IPS-20b (cell line): ENCODE results near the gene YJU2.
"Not testable (repeated sequence)": the region's sequence is repeated elsewhere in the genome, so short reads cannot be mapped to it uniquely, and the experiment has no call there.

Experiments used
- H3K27ac ChIP-seq: one replicate; pipeline ENCODE4 v1.5.1; 2013; ENCODE audit warnings: low read length
- H3K27me3 ChIP-seq: 2 replicates; pipeline ENCODE4 v1.6.1; 2013; ENCODE audit warnings: mild to moderate bottlenecking, low read length, inconsistent platforms; ENCODE audit not compliant: insufficient read depth
- H3K36me3 ChIP-seq: 2 replicates; pipeline ENCODE4 v1.6.1; 2013; ENCODE audit warnings: low read depth, mild to moderate bottlenecking, inconsistent platforms, low read length, moderate library complexity; ENCODE audit not compliant: insufficient read depth
- H3K4me1 ChIP-seq: 2 replicates; pipeline ENCODE4 v1.6.1; 2013; ENCODE audit warnings: mild to moderate bottlenecking, control low read depth, inconsistent platforms, low read length, moderate library complexity; ENCODE audit not compliant: insufficient read depth
- H3K4me3 ChIP-seq: 2 replicates; pipeline ENCODE4 v1.5.1; 2013; ENCODE audit warnings: mild to moderate bottlenecking, low read length, inconsistent platforms
- H3K9ac ChIP-seq: 2 replicates; pipeline ENCODE4 v1.6.1; 2013; ENCODE audit warnings: low read depth, mild to moderate bottlenecking, inconsistent platforms, low read length, moderate library complexity
- H3K9me3 ChIP-seq: 2 replicates; pipeline ENCODE4 v1.6.1; 2013; ENCODE audit warnings: mild to moderate bottlenecking, low read depth, low read length, inconsistent platforms; ENCODE audit not compliant: insufficient read depth

Gene YJU2

DNA sequence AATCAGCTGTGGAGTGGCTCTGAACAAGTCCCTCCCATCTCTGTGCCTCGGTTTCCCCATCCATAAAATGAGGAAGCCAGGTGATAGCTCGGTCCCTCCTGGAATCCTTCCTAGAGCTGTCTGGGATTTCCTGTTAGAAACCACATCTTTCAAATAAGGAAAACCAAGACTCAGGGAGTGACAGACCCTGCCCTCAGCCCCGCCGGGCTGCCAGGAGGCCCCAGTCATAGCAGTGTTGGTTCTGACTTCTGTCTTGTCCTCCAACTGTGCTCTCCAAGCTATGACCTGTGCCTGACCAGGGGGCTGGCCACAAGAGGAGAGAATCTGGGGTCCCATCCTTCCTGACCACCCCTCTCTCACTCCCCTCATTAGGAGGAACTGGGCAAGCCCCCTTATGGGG is 31.1 kb downstream of the YJU2 start:
- Histone ChIP-seq H3K27ac (no peak overlapping the region), H3K36me3 (no peaks in the 10 kb centered on the region), H3K4me3 (no peak overlapping the region), H3K9ac (no peak overlapping the region), H3K9me3 (no peaks in the 10 kb centered on the region), H3K27me3 (peaks cover 49% of the 10 kb centered on the region), H3K4me1 (no peaks in the 10 kb centered on the region)

DNA sequence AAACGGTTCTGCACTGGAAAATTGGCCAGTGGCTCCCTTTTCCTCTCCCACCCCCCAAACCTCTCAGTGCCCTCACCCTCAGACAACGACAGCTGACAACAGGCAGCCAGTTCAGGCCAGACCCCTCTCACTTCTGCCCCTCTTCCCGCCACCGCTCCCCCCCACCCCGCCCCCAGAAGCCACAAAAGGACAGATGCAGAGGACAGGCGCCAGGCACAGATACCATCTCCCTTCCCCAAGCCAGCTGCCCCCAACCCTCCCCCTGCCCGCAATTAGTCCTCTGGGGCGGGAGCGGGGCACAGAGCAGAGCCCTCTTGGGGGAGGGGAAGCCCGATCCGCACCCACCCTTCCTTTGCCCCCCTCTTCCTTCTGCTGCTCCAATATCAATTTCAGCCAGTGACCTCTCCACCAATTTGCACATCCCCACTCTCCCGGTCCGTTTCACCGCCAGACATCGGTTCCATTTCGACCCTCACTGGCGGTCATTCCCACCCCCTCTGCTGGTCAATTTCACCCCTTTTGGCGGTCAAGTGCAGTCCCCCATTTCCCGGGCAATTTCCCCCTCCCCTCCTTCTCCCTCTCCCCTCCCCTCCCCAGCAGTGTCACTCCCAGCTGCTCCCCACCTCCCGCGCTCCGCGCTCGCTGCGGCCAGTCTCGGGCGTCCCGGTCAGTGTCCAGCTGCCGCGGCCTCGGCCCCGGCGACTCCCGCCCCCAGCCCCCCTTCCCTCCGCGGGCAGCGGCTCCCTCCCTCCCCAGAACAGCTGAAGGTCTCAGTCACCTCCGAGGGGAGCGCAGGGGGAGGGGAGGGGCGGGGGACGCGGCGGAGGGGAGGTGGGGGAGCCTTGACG is 31.8 kb downstream of the YJU2 start, which contains the start of gene SHD:
Gene SHD (plus strand): TSS at position 848 of the 848 bp plus-strand sequence. CDS start 798 bp downstream, outside the sequence.
- Histone ChIP-seq H3K9ac (no peak within 1 kb of the TSS; the same call in 1 of the 2 replicates), H3K4me1 (no peaks in the 10 kb centered on the region), H3K9me3 (no peaks in the 10 kb centered on the region), H3K27ac (no peak within 1 kb of the TSS), H3K36me3 (no peaks in the 10 kb centered on the region), H3K27me3 (peaks cover 51% of the 10 kb centered on the region), H3K4me3 (peak within 1 kb of the TSS; percentile 70)

DNA sequence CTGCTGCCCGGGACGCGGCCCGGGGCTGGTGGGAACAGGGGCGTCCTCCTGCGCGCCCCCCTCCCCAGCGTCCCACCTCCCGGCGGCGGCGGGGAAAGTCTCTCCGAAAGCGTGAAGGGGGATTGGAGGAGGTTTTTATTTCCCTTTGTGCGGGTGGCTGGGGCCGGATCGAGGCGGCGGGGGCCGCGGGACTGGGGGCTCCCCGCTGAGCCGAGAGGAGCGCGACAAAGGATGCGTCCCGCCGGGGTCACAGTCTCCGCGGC is 32.3 kb downstream of the YJU2 start:
- Histone ChIP-seq H3K27me3 (peaks cover 51% of the 10 kb centered on the region), H3K36me3 (no peaks in the 10 kb centered on the region), H3K27ac (no peak overlapping the region), H3K9ac (no peak overlapping the region), H3K4me1 (no peaks in the 10 kb centered on the region), H3K9me3 (no peaks in the 10 kb centered on the region), H3K4me3 (peak overlapping the region; percentile 70; the same call in 1 of the 2 replicates)

DNA sequence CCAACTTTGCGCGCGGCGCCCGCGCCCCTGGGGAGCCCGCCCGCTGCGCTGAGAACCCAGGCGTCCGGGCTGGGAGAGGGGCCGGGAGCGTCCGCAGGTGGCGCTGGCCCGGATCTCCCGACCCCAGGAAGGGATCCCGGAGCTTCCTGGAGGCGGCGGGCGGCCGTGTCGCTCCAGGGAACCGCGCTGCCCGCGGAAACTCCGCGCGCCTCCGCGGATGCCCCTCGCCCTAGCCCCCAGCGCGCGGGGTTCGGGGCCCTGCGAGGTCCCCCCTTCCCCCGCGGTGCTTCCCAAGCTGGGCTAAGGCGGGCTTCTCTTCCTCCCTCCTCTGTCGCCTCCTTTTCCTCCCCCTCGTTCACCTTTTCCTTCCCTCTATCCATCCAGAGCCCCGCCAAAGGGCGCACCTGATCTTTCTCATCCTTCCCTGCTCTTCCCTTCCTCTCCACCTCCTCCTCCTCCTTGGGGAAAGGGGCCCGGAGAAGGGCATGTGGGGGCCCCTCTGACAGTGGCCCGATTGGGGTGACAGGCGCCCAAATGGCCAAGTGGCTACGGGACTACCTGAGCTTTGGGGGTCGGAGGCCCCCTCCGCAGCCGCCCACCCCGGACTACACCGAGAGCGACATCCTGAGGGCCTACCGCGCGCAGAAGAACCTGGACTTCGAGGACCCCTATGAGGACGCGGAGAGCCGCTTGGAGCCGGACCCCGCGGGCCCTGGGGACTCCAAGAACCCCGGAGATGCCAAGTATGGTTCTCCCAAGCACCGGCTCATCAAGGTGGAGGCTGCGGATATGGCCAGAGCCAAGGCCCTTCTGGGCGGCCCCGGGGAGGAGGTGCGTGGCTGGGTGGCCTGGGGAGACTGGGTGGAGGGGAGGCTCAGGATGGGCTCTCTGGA is 32.9 kb downstream of the YJU2 start:
- Histone ChIP-seq H3K9ac (no peak overlapping the region; the same call in 1 of the 2 replicates), H3K36me3 (no peaks in the 10 kb centered on the region), H3K27me3 (peaks cover 52% of the 10 kb centered on the region), H3K9me3 (no peaks in the 10 kb centered on the region), H3K4me3 (peak overlapping the region; percentile 70), H3K27ac (no peak overlapping the region), H3K4me1 (no peaks in the 10 kb centered on the region)

DNA sequence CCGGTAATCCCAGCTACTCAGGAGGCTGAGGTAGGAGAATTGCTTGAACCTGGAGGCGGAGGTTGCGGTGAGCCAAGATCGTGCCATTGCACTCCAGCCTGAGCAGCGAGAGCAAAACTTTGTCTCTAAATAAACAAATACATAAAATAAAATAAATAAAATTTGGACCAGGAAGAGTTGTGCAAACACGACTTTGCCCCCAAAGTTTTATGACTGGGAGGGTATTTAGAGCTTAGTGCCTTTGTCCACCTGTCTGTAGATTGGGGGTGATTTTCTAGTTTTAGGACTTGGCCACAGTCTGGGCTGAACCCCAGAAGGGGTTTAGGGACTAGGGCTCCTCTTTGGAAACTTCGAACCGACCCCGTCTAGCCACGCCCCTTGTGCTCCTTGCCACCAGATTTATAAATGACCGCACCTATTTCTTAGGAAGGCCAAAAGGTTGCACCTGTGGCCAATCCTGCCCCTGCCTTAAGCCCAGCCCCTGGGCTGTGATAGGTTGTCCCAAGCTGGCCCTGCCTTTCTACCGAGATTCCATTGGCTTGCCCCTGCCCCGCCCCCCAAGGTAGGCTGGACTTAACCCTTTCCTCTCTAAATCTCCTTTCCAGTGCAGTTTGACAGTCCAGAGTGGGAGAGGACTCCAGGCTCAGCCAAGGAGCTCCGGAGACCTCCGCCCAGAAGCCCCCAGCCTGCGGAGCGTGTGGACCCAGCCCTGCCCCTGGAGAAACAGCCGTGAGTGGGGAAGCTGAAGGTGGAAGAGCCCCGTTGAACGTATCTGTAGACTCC is 37.5 kb downstream of the YJU2 start:
- Histone ChIP-seq H3K9me3 (no peaks in the 10 kb centered on the region), H3K4me3 (peak overlapping the region; percentile 17; the same call in 1 of the 2 replicates), H3K4me1 (no peaks in the 10 kb centered on the region), H3K27me3 (peaks cover 43% of the 10 kb centered on the region), H3K36me3 (no peaks in the 10 kb centered on the region), H3K27ac (no peak overlapping the region), H3K9ac (no peak overlapping the region)

DNA sequence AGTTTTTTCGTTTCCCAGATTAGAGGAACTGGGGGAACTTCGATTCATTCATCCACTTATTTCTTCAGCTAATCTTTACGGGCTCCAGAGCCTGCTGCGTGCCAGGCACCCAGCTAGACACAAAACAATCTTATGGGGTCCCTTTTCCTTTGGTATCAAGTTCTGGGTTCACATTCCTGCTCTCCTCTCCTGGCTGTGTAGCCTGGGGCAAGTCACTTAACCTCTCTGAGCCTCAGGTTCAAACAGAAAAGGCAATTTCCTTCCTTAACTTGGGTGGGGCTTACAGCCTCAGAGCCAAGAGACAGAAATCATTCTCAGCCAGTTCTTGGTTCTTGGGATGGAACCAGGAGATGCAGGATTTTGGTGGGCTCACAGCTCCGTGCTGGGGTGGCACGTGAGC is 38.1 kb downstream of the YJU2 start:
- Histone ChIP-seq H3K27ac (no peak overlapping the region), H3K27me3 (peaks cover 37% of the 10 kb centered on the region), H3K9me3 (no peaks in the 10 kb centered on the region), H3K4me3 (no peak overlapping the region), H3K4me1 (no peaks in the 10 kb centered on the region), H3K36me3 (no peaks in the 10 kb centered on the region), H3K9ac (no peak overlapping the region)

DNA sequence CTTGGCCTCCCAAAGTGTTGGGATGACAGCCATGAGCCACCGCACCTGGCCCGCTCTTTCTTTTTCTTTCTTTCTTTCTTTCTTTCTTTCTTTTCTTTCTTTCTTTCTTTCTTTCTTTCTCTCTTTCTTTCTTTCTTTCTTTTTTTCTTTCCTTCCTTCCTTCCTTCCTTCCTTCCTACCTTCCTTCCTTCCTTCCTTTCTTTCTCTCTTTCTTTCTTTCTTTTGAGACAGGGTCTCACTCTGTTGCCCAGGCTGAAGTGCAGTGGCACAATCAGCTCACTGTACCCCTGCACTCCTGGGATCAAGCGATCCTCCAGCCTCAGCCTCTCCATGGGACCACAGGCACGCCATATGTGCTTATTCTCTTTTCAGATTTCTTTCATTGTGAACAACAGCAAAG is 39.3 kb downstream of the YJU2 start:
- not testable (repeated sequence) for H3K4me1 ChIP-seq, H3K36me3 ChIP-seq, H3K27ac ChIP-seq, H3K9me3 ChIP-seq, H3K4me3 ChIP-seq, H3K9ac ChIP-seq
- H3K27me3 ChIP-seq = peaks cover 25% of the 10 kb centered on the region

DNA sequence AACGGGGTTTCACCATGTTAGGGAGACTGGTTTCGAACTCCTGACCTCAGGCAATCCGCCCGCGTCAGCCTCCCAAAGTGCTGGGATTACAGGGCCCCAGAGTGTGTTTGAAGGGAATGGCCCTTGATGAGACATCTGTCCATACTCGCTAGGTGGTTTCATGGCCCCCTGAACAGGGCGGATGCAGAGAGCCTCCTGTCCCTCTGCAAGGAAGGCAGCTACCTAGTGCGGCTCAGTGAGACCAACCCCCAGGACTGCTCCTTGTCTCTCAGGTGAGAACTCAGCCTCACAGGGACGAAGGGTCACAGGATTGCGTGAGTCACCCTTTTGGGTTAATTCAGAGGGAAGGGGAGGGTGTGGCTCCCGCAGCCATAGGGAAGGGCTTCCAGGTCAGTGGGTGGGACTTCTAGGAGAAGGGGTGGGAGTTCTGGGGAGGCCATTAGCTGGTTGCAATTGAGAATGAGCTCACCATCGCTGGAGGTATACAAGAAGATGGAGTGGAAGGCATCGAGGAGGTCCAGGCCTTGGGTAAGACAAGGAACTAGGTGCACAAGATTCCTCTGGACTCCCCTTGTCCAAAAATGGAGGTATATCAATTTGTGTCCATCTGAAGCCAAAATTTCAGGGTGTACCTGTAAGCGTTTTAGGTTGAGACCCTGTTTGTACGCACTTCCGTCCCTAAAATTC is 41.4 kb downstream of the YJU2 start:
- Histone ChIP-seq H3K4me3 (no peak overlapping the region), H3K27ac (no peak overlapping the region), H3K4me1 (no peaks in the 10 kb centered on the region), H3K36me3 (no peaks in the 10 kb centered on the region), H3K9ac (no peak overlapping the region), H3K9me3 (no peaks in the 10 kb centered on the region), H3K27me3 (peaks cover 7% of the 10 kb centered on the region; the same call in 1 of the 2 replicates)

DNA sequence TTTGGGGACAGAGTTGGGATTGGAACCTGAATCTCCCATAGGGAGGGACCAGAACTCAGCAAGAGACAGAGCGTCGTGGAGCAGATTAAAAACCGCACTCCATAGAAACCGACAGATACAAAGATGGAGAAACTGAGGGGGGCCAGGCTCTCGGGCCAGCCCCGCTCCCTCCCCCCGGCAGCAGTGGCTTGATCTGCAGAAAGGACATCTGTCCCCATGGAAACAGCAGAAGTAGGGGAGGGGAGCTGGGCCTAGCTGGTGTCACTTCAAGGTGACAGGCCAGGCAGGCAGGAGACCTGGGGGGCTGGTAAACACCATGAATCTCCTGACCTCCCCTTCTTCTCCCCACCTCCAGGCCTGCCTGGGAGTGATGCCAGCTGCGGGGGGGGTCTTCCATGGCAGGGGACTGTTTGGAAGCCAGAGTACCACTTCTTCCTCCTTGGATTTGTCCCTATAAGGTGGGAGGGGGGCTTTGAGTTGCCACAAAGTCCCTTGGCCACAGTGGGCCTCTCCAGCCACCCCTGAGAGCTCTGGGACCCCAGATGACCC is 44.4 kb downstream of the YJU2 start:
- Histone ChIP-seq H3K9me3 (no peaks in the 10 kb centered on the region), H3K4me3 (no peak overlapping the region), H3K27me3 (no peaks in the 10 kb centered on the region), H3K4me1 (no peaks in the 10 kb centered on the region), H3K27ac (no peak overlapping the region), H3K9ac (no peak overlapping the region; the same call in 1 of the 2 replicates), H3K36me3 (no peaks in the 10 kb centered on the region)

DNA sequence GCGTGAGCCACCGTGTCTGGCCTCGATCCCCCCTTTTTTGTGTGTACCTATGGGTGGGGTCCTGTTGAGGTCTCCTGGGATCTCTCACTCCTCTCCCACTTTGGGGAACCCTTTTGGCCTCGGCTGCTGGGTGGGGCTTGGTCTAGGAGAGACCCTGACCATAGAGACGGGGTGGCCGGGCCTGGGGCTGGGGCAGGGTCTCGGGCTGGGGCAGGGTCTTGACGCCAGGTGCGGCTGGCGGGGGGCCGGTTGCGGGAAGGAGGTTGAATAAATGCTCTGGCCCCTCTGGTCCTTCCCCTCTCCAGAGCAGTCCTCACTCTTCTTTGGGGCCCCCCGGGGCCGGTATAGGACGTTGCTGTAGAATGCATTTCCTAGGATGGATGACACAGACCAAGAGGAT is 45.6 kb downstream of the YJU2 start:
- no peaks in the 10 kb centered on the region for H3K27me3 ChIP-seq
- H3K9me3 ChIP-seq = no peaks in the 10 kb centered on the region
- no peaks in the 10 kb centered on the region for H3K4me1 ChIP-seq
- H3K36me3 ChIP-seq = no peaks in the 10 kb centered on the region
- no peak overlapping the region for H3K27ac ChIP-seq
- no peak overlapping the region for H3K9ac ChIP-seq
- no peak overlapping the region for H3K4me3 ChIP-seq

DNA sequence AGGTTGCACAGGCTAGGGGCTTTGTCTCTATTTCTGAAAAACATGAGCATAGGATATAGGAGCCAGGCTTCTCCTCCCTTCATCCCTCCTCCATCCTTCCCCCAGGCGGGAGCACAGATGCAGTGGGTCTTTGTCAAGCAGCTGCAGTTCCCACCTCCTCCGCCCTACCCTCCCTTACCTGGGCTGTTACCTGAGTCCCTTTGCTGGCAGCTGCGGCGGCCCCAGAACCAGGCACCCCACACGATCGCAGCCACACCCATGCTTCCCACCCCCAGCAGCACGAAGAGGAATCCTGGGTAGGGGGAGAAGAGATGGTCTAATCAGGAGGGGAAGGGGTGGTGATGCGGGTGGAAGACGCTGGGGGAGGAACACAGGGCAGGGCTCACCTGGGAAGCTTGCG is 47.5 kb downstream of the YJU2 start:
- Histone ChIP-seq H3K4me1 (no peaks in the 10 kb centered on the region), H3K9me3 (no peaks in the 10 kb centered on the region), H3K27ac (no peak overlapping the region), H3K4me3 (no peak overlapping the region), H3K9ac (no peak overlapping the region), H3K36me3 (no peaks in the 10 kb centered on the region), H3K27me3 (no peaks in the 10 kb centered on the region)
